Esophagus muscularis mucosa (tissue), 4 donors: ENCODE data around the gene GATA6.

Source experiments
- CTCF ChIP-seq, 3 experiments: fragments of 200-600 bp in 2 of 3; fragments of 450-650 bp in 1 of 3; sonication (generic) in 2 of 3; IDR thresholded peaks; one replicate each; pipeline ENCODE4 v1.5.1; 2017 to 2019; ENCODE audit warnings: antibody characterized with exemption in 3 of 3, mild to moderate bottlenecking in 2 of 3, moderate library complexity in 1 of 3
- EP300 ChIP-seq: sonication (generic); formaldehyde crosslinking; IDR thresholded peaks from one replicate; pipeline ENCODE4 v1.6.1; 2017; ENCODE audit warnings: antibody characterized with exemption
- POLR2A ChIP-seq: fragments of 450-650 bp; IDR thresholded peaks from one replicate; pipeline ENCODE4 v1.6.1; 2017; ENCODE audit warnings: antibody characterized with exemption, moderate library complexity, mild to moderate bottlenecking, low read depth
- POLR2AphosphoS5 ChIP-seq, 2 donors: sonication (generic); formaldehyde crosslinking; IDR thresholded peaks; one replicate each; pipeline ENCODE4 v1.6.1; 2017; ENCODE audit warnings: antibody characterized with exemption in 2 of 2

GRCh38 chr18:22189449-22190166 lies 20.2 kb downstream of the GATA6 start:
- TF ChIP-seq CTCF (IDR thresholded peaks at IDR 0.05), result no peak
- TF ChIP-seq POLR2AphosphoS5 (IDR thresholded peaks at IDR 0.05), result no peak
- TF ChIP-seq EP300, result no peak
- no peak for TF ChIP-seq POLR2A
